SK-N-SH (cell line): ENCODE results near the gene PPIP5K1. TPM values are rescaled to one million over a fixed set of nuclear protein-coding genes. Genes with fewer than 3 reads are reported as not detected.

Source experiments
- CTCF ChIA-PET: fragments of 300-600, 350-600 bp; formaldehyde crosslinking; extraction: SDS; loops from one replicate; lab custom pipeline; 2021; lab: Yijun Ruan, JAX
- POLR2A ChIA-PET: fragments of 350-600 bp; sonication (Branson Sonifier 250); formaldehyde crosslinking; extraction: SDS; loops from one replicate; lab custom pipeline; 2020; ENCODE audit warnings: antibody characterized with exemption, inconsistent platforms; lab: Yijun Ruan, JAX
- DNase-seq: peaks from one replicate; pipeline ENCODE4 v3.0.0; 2012
- H2AFZ ChIP-seq: fragments of 200-600 bp; sonication (generic); 2 replicates; pipeline ENCODE4 v1.8.1; 2016; ENCODE audit warnings: antibody characterized with exemption, mild to moderate bottlenecking, low read depth
- H3F3A ChIP-seq: fragments of 200-600 bp; sonication (generic); replicated peaks from 2 replicates; pipeline ENCODE3; 2016; ENCODE audit warnings: antibody characterized with exemption, mild to moderate bottlenecking; ENCODE audit not compliant: insufficient read depth
- H3K27ac ChIP-seq, 2 experiments: fragments of 200-500 bp in 1 of 2; fragments of 200-600 bp in 1 of 2; sonication (Bioruptor generic) in 1 of 2; sonication (generic), shearing (Covaris generic) in 1 of 2; 2 replicates each; pipeline versions ENCODE4 v1.5.1 to v1.6.1; 2014 to 2016; ENCODE audit warnings: low read depth in 2 of 2, inconsistent platforms in 1 of 2, low read length in 1 of 2, mild to moderate bottlenecking in 1 of 2, mixed read lengths in 1 of 2
- H3K27me3 ChIP-seq: fragments of 200-600 bp; sonication (generic), shearing (Covaris generic); 2 replicates; pipeline ENCODE4 v1.6.1; 2016; ENCODE audit warnings: mixed run types; ENCODE audit not compliant: insufficient read depth
- H3K36me3 ChIP-seq, 2 experiments: fragments of 200-500 bp in 1 of 2; fragments of 200-600 bp in 1 of 2; sonication (Bioruptor generic) in 1 of 2; sonication (generic) in 1 of 2; replicated peaks in 1 of 2; 2 replicates each; pipeline versions ENCODE3 to v1.5.1; 2014 to 2016; ENCODE audit warnings: low read length in 1 of 2, mild to moderate bottlenecking in 1 of 2; ENCODE audit not compliant: insufficient read depth in 2 of 2, control insufficient read depth in 1 of 2
- H3K4me1 ChIP-seq, 2 experiments: fragments of 200-500 bp in 1 of 2; fragments of 200-600 bp in 1 of 2; sonication (Bioruptor generic) in 1 of 2; sonication (generic), shearing (Covaris generic) in 1 of 2; 2 replicates each; pipeline versions ENCODE4 v1.5.1 to v1.6.1; 2014 to 2016; ENCODE audit warnings: low read depth in 1 of 2, low read length in 1 of 2, mixed run types in 1 of 2; ENCODE audit not compliant: insufficient read depth in 2 of 2, control insufficient read depth in 1 of 2
- H3K4me2 ChIP-seq: fragments of 200-600 bp; sonication (generic), shearing (Covaris generic); 2 replicates; pipeline ENCODE4 v1.6.1; 2017; ENCODE audit warnings: mixed run types
- H3K4me3 ChIP-seq, 2 experiments: fragments of 200-500 bp in 1 of 2; fragments of 200-600 bp in 1 of 2; sonication (Bioruptor generic) in 1 of 2; sonication (generic), shearing (Covaris generic) in 1 of 2; 2 replicates each; pipeline versions ENCODE4 v1.5.1 to v1.8.1; 2014 to 2016; ENCODE audit warnings: low read depth in 2 of 2, inconsistent platforms in 1 of 2, low read length in 1 of 2, mild to moderate bottlenecking in 1 of 2, mixed read lengths in 1 of 2, moderate library complexity in 1 of 2
- H3K79me2 ChIP-seq: fragments of 200-600 bp; sonication (generic); 2 replicates; pipeline ENCODE4 v1.8.1; 2017; ENCODE audit warnings: mild to moderate bottlenecking; ENCODE audit not compliant: insufficient read depth
- H3K9ac ChIP-seq: fragments of 200-600 bp; sonication (generic); 2 replicates; pipeline ENCODE4 v1.6.1; 2017; ENCODE audit warnings: mixed run types
- H3K9me2 ChIP-seq: fragments of 200-600 bp; sonication (generic); 2 replicates; pipeline ENCODE4 v1.6.1; 2017; ENCODE audit warnings: mixed run types
- H3K9me3 ChIP-seq: fragments of 200-600 bp; sonication (generic); 2 replicates; pipeline ENCODE4 v1.6.1; 2017; ENCODE audit warnings: mixed run types, mild to moderate bottlenecking, moderate library complexity
- H4K20me1 ChIP-seq: fragments of 200-600 bp; sonication (generic); 2 replicates; pipeline ENCODE4 v1.6.1; 2017; ENCODE audit warnings: mild to moderate bottlenecking, mixed run types; ENCODE audit not compliant: insufficient read depth
- ELF1 ChIP-seq: IDR thresholded peaks from 2 replicates; pipeline ENCODE4 v1.4.0; 2012
- FOXM1 ChIP-seq: IDR thresholded peaks from 2 replicates; pipeline ENCODE4 v1.4.0; 2012; ENCODE audit warnings: low read depth, mild to moderate bottlenecking
- MEF2A ChIP-seq: IDR thresholded peaks from 2 replicates; pipeline ENCODE4 v1.4.0; 2012; ENCODE audit warnings: low read depth, borderline replicate concordance
- MXI1 ChIP-seq: IDR thresholded peaks from 2 replicates; pipeline ENCODE4 v1.6.1; 2012; ENCODE audit warnings: mild to moderate bottlenecking, low read depth, low read length, improper control_type of control experiment
- NFIC ChIP-seq: IDR thresholded peaks from 2 replicates; pipeline ENCODE4 v1.4.0; 2012; ENCODE audit warnings: borderline replicate concordance
- POLR2AphosphoS5 ChIP-seq: IDR thresholded peaks from 2 replicates; pipeline ENCODE4 v1.6.1; 2012; ENCODE audit warnings: low read depth, low read length
- REST ChIP-seq: IDR thresholded peaks from 2 replicates; pipeline ENCODE4 v1.6.1; 2012; ENCODE audit warnings: mild to moderate bottlenecking, low read depth, low read length, moderate library complexity
- RXRA ChIP-seq: IDR thresholded peaks from 2 replicates; pipeline ENCODE4 v1.4.0; 2012; ENCODE audit warnings: low read depth, mild to moderate bottlenecking, borderline replicate concordance
- USF1 ChIP-seq: IDR thresholded peaks from 2 replicates; pipeline ENCODE4 v1.4.0; 2012; ENCODE audit warnings: low read depth, borderline replicate concordance
- YY1 ChIP-seq: IDR thresholded peaks from 2 replicates; pipeline ENCODE4 v1.4.0; 2012; ENCODE audit warnings: low read depth, mild to moderate bottlenecking
- WGBS: methylation state at CpG from one replicate; pipeline ENCODE4 v1.1.6; 2017; ENCODE audit warnings: low lambda C conversion rate; 5-methylcytosine and 5-hydroxymethylcytosine counted together
- polyA plus RNA-seq, 3 experiments: library from polyadenylated mRNA; depleted of rRNA; stranded (reverse); fragments of >200 nt; gene quantifications; 2 replicates each; pipeline ENCODE4 v1.2.3, GENCODE V29; 2012
- TF ChIP-seq, protein P1 (sequence below): IDR thresholded peaks from 2 replicates; pipeline ENCODE4; 2012
- TF ChIP-seq, protein P2 (sequence below): IDR thresholded peaks from 2 replicates; pipeline ENCODE4 v1.4.0; 2012; ENCODE audit warnings: low read depth

The PPIP5K1 gene
- polyA plus RNA-seq, 1 of the 3 experiments (the other 2 are of a cell fraction) = 28.5 TPM

- H3K4me1 ChIP-seq = peaks cover 15 to 29% of the 10 kb centered on the region in 2 experiments
- DNase-seq = no peak
- CTCF ChIA-PET = interaction anchor here (1.1 to 4.6 kb wide), 4 partner anchors 12 to 39 kb away, joined by 3 to 35 read pairs (median 12); partner anchors contain the start of gene TP53BP1
- no peaks in the 10 kb centered on the region for H3K9me3 ChIP-seq
- peak overlapping the region; percentile 55 to 75 for H3K4me3 ChIP-seq
- H3K79me2 ChIP-seq = peaks cover 6% of the 10 kb centered on the region; the same call in 1 of the 2 replicates
- TF ChIP-seq, protein P1, sequence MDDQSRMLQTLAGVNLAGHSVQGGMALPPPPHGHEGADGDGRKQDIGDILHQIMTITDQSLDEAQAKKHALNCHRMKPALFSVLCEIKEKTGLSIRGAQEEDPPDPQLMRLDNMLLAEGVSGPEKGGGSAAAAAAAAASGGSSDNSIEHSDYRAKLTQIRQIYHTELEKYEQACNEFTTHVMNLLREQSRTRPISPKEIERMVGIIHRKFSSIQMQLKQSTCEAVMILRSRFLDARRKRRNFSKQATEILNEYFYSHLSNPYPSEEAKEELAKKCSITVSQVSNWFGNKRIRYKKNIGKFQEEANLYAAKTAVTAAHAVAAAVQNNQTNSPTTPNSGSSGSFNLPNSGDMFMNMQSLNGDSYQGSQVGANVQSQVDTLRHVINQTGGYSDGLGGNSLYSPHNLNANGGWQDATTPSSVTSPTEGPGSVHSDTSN = no peak
- no peak for TF ChIP-seq YY1
- no peak for TF ChIP-seq ELF1
- TF ChIP-seq POLR2AphosphoS5 = no peak
- no peak for TF ChIP-seq MEF2A
- TF ChIP-seq, protein P2, sequence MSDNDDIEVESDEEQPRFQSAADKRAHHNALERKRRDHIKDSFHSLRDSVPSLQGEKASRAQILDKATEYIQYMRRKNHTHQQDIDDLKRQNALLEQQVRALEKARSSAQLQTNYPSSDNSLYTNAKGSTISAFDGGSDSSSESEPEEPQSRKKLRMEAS = no peak
- H3K27ac ChIP-seq = peak overlapping the region; percentile 95 to 99
- peak overlapping the region; percentile 88 for H3K9ac ChIP-seq
- H3K9me2 ChIP-seq = no peaks in the 10 kb centered on the region
- WGBS = 15% methylated on average over 8 of the region's 8 CpGs
- H3F3A ChIP-seq = peaks cover 11% of the 10 kb centered on the region
- no peaks in the 10 kb centered on the region for H4K20me1 ChIP-seq
- H3K27me3 ChIP-seq = no peaks in the 10 kb centered on the region
- H3K36me3 ChIP-seq = no peaks in the 10 kb centered on the region
- POLR2A ChIA-PET = interaction anchor here (1.5 to 2.5 kb wide), 3 partner anchors 16 to 68 kb away, joined by 4 to 32 read pairs (median 9); partner anchors contain the start of gene TP53BP1
- H2AFZ ChIP-seq = peak overlapping the region; percentile 84; the same call in 1 of the 2 replicates
- H3K4me2 ChIP-seq = peak overlapping the region; percentile 85
These were observed 80.3 kb downstream of the PPIP5K1 start for GRCh38 chr15:43509660-43510199.

- peak; percentile 47 for DNase-seq
- H3K9me2 ChIP-seq = no peaks in the 10 kb centered on the region
- ChIA-PET CTCF (interaction anchor here (1.7 to 4.6 kb wide), 3 partner anchors 15 to 133 kb away, joined by 4 to 35 read pairs (median 19); partner anchors contain the start of gene TP53BP1), POLR2A (no interaction called here)
- peak overlapping the region; percentile 88 for H3K9ac ChIP-seq
- H3K4me3 ChIP-seq = peak overlapping the region; percentile 55 to 75
- peak overlapping the region; percentile 95 to 99 for H3K27ac ChIP-seq
- H3K36me3 ChIP-seq = no peaks in the 10 kb centered on the region
- H4K20me1 ChIP-seq = no peaks in the 10 kb centered on the region
- TF ChIP-seq NFIC (no peak), MXI1 (peak; percentile 88)
- H2AFZ ChIP-seq = peak overlapping the region; percentile 84; the same call in 1 of the 2 replicates
- no peaks in the 10 kb centered on the region for H3K27me3 ChIP-seq
- H3K4me1 ChIP-seq = peaks cover 15 to 26% of the 10 kb centered on the region in 2 experiments
- peaks cover 6% of the 10 kb centered on the region; the same call in 1 of the 2 replicates for H3K79me2 ChIP-seq
- H3K9me3 ChIP-seq = no peaks in the 10 kb centered on the region
- WGBS = 54% methylated on average over 7 of the region's 9 CpGs
- H3F3A ChIP-seq = peaks cover 11% of the 10 kb centered on the region
- peak overlapping the region; percentile 85 for H3K4me2 ChIP-seq
These were observed 80.9 kb downstream of the PPIP5K1 start for GRCh38 chr15:43508991-43509659.

- Histone ChIP-seq H3K27me3 (no peaks in the 10 kb centered on the region), H3F3A (peaks cover 11% of the 10 kb centered on the region), H2AFZ (peak overlapping the region; percentile 69; the same call in 1 of the 2 replicates), H3K4me3 (no peak overlapping the region), H3K27ac (peak overlapping the region; percentile 95 to 99), H3K9ac (peak overlapping the region; percentile 9; the same call in 1 of the 2 replicates), H3K9me3 (no peaks in the 10 kb centered on the region), H3K4me1 (peaks cover 15 to 24% of the 10 kb centered on the region in 2 experiments), H4K20me1 (no peaks in the 10 kb centered on the region), H3K9me2 (no peaks in the 10 kb centered on the region), H3K4me2 (peak overlapping the region; percentile 85; the same call in 1 of the 2 replicates), H3K36me3 (no peaks in the 10 kb centered on the region), H3K79me2 (peaks cover 6% of the 10 kb centered on the region; the same call in 1 of the 2 replicates)
- ChIA-PET CTCF (interaction anchor here (1.7 kb wide), 1 partner anchor 132 kb away, joined by 4 read pairs; no protein-coding TSS in a partner anchor), POLR2A (no interaction called here)
- DNase-seq = no peak
- WGBS = 60% methylated on average over 1 of the region's 1 CpG
- TF ChIP-seq, protein P2 = no peak
- TF ChIP-seq USF1 = no peak
- no peak for TF ChIP-seq MEF2A
- no peak for TF ChIP-seq RXRA
- no peak for TF ChIP-seq FOXM1
- TF ChIP-seq REST = no peak
These were observed 81.6 kb downstream of the PPIP5K1 start for GRCh38 chr15:43508421-43508820.
